Fibroblast of the aortic adventitia (primary cell): ENCODE measurements around the gene SLC2A5. TPM values are rescaled to one million over a fixed set of nuclear protein-coding genes. Genes with fewer than 3 reads are reported as not detected.

Source experiments
- DNase-seq: peaks from one replicate; pipeline ENCODE4 v3.0.0-alpha.2; 2010; ENCODE audit warnings: low read depth
- H3K4me3 ChIP-seq: 2 replicates; pipeline ENCODE4 v1.5.1; 2011; ENCODE audit warnings: low read depth, mild to moderate bottlenecking, control low read depth, low read length, moderate library complexity
- CTCF ChIP-seq: IDR thresholded peaks from 2 replicates; pipeline ENCODE4 v1.5.1; 2011; ENCODE audit warnings: mild to moderate bottlenecking, low read length, control low read depth, inconsistent platforms; ENCODE audit not compliant: insufficient read depth
- total RNA-seq: library from RNA; depleted of rRNA; stranded (reverse); fragments of >200 nt; gene quantifications from 2 replicates; pipeline ENCODE4 v1.2.3, GENCODE V29; 2012; ENCODE audit warnings: low replicate concordance

The SLC2A5 gene
- total RNA-seq, 1 donor: 0.90 TPM

- H3K4me3 ChIP-seq: no peak overlapping the region
- no peak for TF ChIP-seq CTCF
- no peak for DNase-seq
These were observed 49.5 kb downstream of the SLC2A5 start for GRCh38 chr1:9019896-9020295.

GRCh38 chr1:9018333-9018732, 51.1 kb downstream of the SLC2A5 start:
- DNase-seq: no peak
- TF ChIP-seq CTCF: no peak
- H3K4me3 ChIP-seq: no peak overlapping the region

- H3K4me3 ChIP-seq: no peak overlapping the region
- no peak for DNase-seq
- TF ChIP-seq CTCF: no peak
These were observed 53.0 kb downstream of the SLC2A5 start for GRCh38 chr1:9016455-9016854.

GRCh38 chr1:9014475-9015375, 54.7 kb downstream of the SLC2A5 start:
- TF ChIP-seq CTCF: no peak
- no peak for DNase-seq
- H3K4me3 ChIP-seq: no peak overlapping the region

GRCh38 chr1:9013819-9014218, 55.6 kb downstream of the SLC2A5 start:
- no peak for TF ChIP-seq CTCF
- DNase-seq: no peak
- H3K4me3 ChIP-seq: no peak overlapping the region

- no peak overlapping the region for H3K4me3 ChIP-seq
- TF ChIP-seq CTCF: no peak
- no peak for DNase-seq
These were observed 58.6 kb downstream of the SLC2A5 start for GRCh38 chr1:9010781-9011323.
